HepG2 (cell line): ENCODE measurements around the gene KCTD6. TPM values are rescaled to one million over a fixed set of nuclear protein-coding genes. Genes with fewer than 3 reads are reported as not detected.

ENCODE experiments used
- ATF7 ChIP-seq, 2 experiments: fragments of 450-650 bp in 1 of 2; sonication (generic) in 1 of 2; formaldehyde crosslinking in 1 of 2; IDR thresholded peaks; 2 replicates each; pipeline versions ENCODE4 v1.4.0 to v1.6.1; 2016 to 2020; ENCODE audit warnings: antibody characterized with exemption in 1 of 2, mild to moderate bottlenecking in 1 of 2, missing genetic modification reagents in 1 of 2
- CBX1 ChIP-seq: IDR thresholded peaks from one replicate; pipeline ENCODE4 v1.6.1; 2016; ENCODE audit warnings: antibody characterized with exemption, low read depth
- CTCF ChIP-seq: sonication (generic); formaldehyde crosslinking; IDR thresholded peaks from 2 replicates; pipeline ENCODE4 v1.5.0; 2020; ENCODE audit warnings: mild to moderate bottlenecking, missing genetic modification reagents, moderate library complexity
- EEA1 ChIP-seq: sonication (generic); formaldehyde crosslinking; IDR thresholded peaks from 2 replicates; pipeline ENCODE4 v1.5.1; 2020; ENCODE audit warnings: mild to moderate bottlenecking, missing genetic modification reagents, borderline replicate concordance
- FOXO4 ChIP-seq: sonication (generic); formaldehyde crosslinking; conservative IDR thresholded peaks from 2 replicates; pipeline ENCODE4 v1.8.1; 2023; ENCODE audit warnings: missing genetic modification reagents
- HNRNPK ChIP-seq: fragments of 200-400 bp; formaldehyde crosslinking; IDR thresholded peaks from 2 replicates; pipeline ENCODE4 v1.6.1; 2018; ENCODE audit warnings: low read length, low read depth, moderate library complexity, mild to moderate bottlenecking; ENCODE audit not compliant: poor library complexity, severe bottlenecking
- HOXA5 ChIP-seq: sonication (generic); formaldehyde crosslinking; IDR thresholded peaks from 2 replicates; pipeline ENCODE4 v1.4.0; 2020; ENCODE audit warnings: missing genetic modification reagents
- KDM6A ChIP-seq: IDR thresholded peaks from 2 replicates; pipeline ENCODE4 v1.6.1; 2016; ENCODE audit warnings: low read depth
- MEIS2 ChIP-seq: sonication (generic); formaldehyde crosslinking; IDR thresholded peaks from 2 replicates; pipeline ENCODE4 v1.9.0; 2021; ENCODE audit warnings: mild to moderate bottlenecking, missing genetic modification reagents
- MYC ChIP-seq: sonication (generic); formaldehyde crosslinking; IDR thresholded peaks from 2 replicates; pipeline ENCODE4 v1.9.0; 2021; ENCODE audit warnings: missing genetic modification reagents, borderline replicate concordance
- NCOA2 ChIP-seq: sonication (generic); formaldehyde crosslinking; IDR thresholded peaks from 2 replicates; pipeline ENCODE4 v1.8.0; 2022; ENCODE audit warnings: inconsistent platforms
- NFE2L1 ChIP-seq: sonication (generic); formaldehyde crosslinking; IDR thresholded peaks from 2 replicates; pipeline ENCODE4 v1.4.0; 2020; ENCODE audit warnings: missing genetic modification reagents, mild to moderate bottlenecking, borderline replicate concordance
- NFKB2 ChIP-seq: sonication (generic); formaldehyde crosslinking; IDR thresholded peaks from 2 replicates; pipeline ENCODE4 v1.4.0; 2020; ENCODE audit warnings: missing genetic modification reagents, borderline replicate concordance
- PRMT3 ChIP-seq: sonication (generic); formaldehyde crosslinking; IDR thresholded peaks from 2 replicates; pipeline ENCODE4 v1.8.1; 2022; ENCODE audit warnings: low read depth, mild to moderate bottlenecking, moderate library complexity, missing genetic modification reagents, borderline replicate concordance
- REPIN1 ChIP-seq: sonication (generic); formaldehyde crosslinking; IDR thresholded peaks from 2 replicates; pipeline ENCODE4 v1.8.0; 2022; ENCODE audit warnings: missing genetic modification reagents, low read depth, mild to moderate bottlenecking, borderline replicate concordance
- SMYD3 ChIP-seq: sonication (generic); formaldehyde crosslinking; IDR thresholded peaks from 2 replicates; pipeline ENCODE4 v1.8.1; 2023; ENCODE audit warnings: mild to moderate bottlenecking, missing genetic modification reagents
- SP140L ChIP-seq: sonication (generic); formaldehyde crosslinking; IDR thresholded peaks from 2 replicates; pipeline ENCODE4 v1.4.0; 2020; ENCODE audit warnings: missing genetic modification reagents, borderline replicate concordance
- ZNF432 ChIP-seq: sonication (generic); formaldehyde crosslinking; IDR thresholded peaks from 2 replicates; pipeline ENCODE4 v1.5.0; 2020; ENCODE audit warnings: missing genetic modification reagents, mild to moderate bottlenecking, borderline replicate concordance
- ZNF460 ChIP-seq: sonication (generic); formaldehyde crosslinking; IDR thresholded peaks from 2 replicates; pipeline ENCODE4 v1.5.1; 2020; ENCODE audit warnings: missing genetic modification reagents, mild to moderate bottlenecking, borderline replicate concordance
- ZNF598 ChIP-seq: sonication (generic); formaldehyde crosslinking; IDR thresholded peaks from 2 replicates; pipeline ENCODE4 v1.5.1; 2020; ENCODE audit warnings: mild to moderate bottlenecking, missing genetic modification reagents, borderline replicate concordance
- ZNF737 ChIP-seq: sonication (generic); formaldehyde crosslinking; IDR thresholded peaks from 2 replicates; pipeline ENCODE4 v1.5.0; 2020; ENCODE audit warnings: missing genetic modification reagents, mild to moderate bottlenecking, borderline replicate concordance
- ZNF839 ChIP-seq: sonication (generic); formaldehyde crosslinking; IDR thresholded peaks from 2 replicates; pipeline ENCODE4 v1.4.0; 2020; ENCODE audit warnings: missing genetic modification reagents, mild to moderate bottlenecking, borderline replicate concordance
- polyA plus RNA-seq, 8 experiments: library from polyadenylated mRNA; depleted of rRNA in 3 of 8; stranded (reverse) in 7 of 8; unstranded in 1 of 8; fragments of >200 nt; fragmentation: Illumina TruSeq in 4 of 8; extraction: Trizol in 4 of 8; gene quantifications; 2 replicates each; pipeline versions ENCODE4 v1.2.1 to v1.2.3, GENCODE V29; 2011 to 2016; ENCODE audit warnings: low read depth in 4 of 8, missing spikeins in 1 of 8, mixed read lengths in 1 of 8; ENCODE audit not compliant: insufficient read depth in 1 of 8
- total RNA-seq, 5 experiments: library from RNA; depleted of rRNA; stranded (reverse); fragments of >200 nt; fragmentation: Illumina TruSeq; extraction: Trizol; gene quantifications; 2 replicates each; pipeline ENCODE4 v1.2.3, GENCODE V29; 2016; ENCODE audit warnings: low read depth in 1 of 5
- TF ChIP-seq, protein P1 (sequence below): sonication (generic); formaldehyde crosslinking; IDR thresholded peaks from 2 replicates; pipeline ENCODE4 v1.8.1; 2022; ENCODE audit warnings: mild to moderate bottlenecking, missing genetic modification reagents
- TF ChIP-seq, protein P2 (sequence below), 2 experiments: fragments of 450-650 bp in 1 of 2; sonication (generic) in 1 of 2; formaldehyde crosslinking; IDR thresholded peaks; 2 replicates each; pipeline versions ENCODE4 v1.5.0 to v1.8.0; 2020 to 2022; ENCODE audit warnings: mild to moderate bottlenecking in 1 of 2, missing genetic modification reagents in 1 of 2

The KCTD6 gene
- total and polyA plus RNA-seq, 2 of the 13 experiments (the other 11 are each of a cell fraction or from before 2014, with no cell fraction given), result 13.4 to 14.2 TPM

DNA sequence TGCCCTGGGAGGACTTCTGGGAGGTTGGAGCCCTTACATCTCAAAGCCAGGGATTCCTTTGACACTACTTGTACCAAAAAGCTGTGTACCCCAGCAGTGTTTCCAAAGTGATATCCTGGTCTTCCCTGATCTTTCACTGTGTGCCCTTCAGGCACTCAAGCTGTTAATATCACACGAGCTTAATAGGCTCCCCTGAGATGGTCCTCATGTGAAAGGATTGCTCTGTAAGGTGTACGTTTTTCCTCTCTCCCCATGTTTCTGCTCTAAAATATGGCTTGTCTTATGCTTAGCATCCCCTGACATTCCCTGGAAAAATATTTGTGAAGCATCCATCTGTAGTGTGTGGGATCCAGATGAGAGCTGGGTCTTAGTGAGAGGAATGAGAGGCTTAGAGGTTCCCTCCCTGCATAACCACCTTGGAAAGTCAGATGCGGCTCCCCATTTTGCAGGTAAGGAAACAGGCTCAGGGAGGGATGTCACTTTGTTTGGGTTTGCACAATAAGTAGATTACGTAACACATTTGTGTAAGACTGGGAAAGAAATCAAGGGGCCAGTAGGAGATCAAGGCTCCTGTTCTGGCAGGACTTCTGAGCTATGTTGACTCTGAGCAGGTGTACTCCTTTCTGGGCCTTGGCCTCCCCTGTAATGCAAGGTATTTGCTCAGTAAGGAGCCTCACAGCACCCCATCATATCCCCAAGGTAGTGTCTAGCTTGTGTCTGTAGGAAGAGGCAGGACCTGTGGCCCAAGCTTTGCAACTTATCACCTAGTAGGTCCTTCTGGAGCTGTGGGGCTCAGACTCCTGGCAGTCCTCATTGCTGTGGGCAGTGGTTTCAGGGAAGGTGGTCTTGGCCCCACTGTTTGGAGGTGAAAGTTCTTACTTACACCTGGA lies 45.8 kb downstream of the KCTD6 start (continued):
- no peak for TF ChIP-seq SP140L (CRISPR knock-in tag)
- TF ChIP-seq, protein P1, sequence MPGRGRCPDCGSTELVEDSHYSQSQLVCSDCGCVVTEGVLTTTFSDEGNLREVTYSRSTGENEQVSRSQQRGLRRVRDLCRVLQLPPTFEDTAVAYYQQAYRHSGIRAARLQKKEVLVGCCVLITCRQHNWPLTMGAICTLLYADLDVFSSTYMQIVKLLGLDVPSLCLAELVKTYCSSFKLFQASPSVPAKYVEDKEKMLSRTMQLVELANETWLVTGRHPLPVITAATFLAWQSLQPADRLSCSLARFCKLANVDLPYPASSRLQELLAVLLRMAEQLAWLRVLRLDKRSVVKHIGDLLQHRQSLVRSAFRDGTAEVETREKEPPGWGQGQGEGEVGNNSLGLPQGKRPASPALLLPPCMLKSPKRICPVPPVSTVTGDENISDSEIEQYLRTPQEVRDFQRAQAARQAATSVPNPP (CRISPR knock-in tag), result 0 out of 2 replicates have a peak, but pooled peaks have one; percentile 37
- no peak for TF ChIP-seq NFKB2 (CRISPR knock-in tag)
- 0 out of 2 replicates have a peak, but pooled peaks have one; percentile 3 for TF ChIP-seq CTCF (CRISPR knock-in tag)
- TF ChIP-seq ZNF737 (CRISPR knock-in tag), result no peak
- peak; percentile 31; the same call in 1 of the 2 replicates for TF ChIP-seq ATF7 (IDR thresholded peaks at IDR 0.05)
- no peak for TF ChIP-seq ATF7 (CRISPR knock-in tag; IDR thresholded peaks at IDR 0.05)
- TF ChIP-seq ZNF460 (CRISPR knock-in tag), result no peak
- no peak for TF ChIP-seq MEIS2 (CRISPR knock-in tag)
- no peak for TF ChIP-seq MYC (CRISPR knock-in tag)
- no peak for TF ChIP-seq ZNF598 (CRISPR knock-in tag)
- no peak for TF ChIP-seq NFE2L1 (CRISPR knock-in tag)
- no peak for TF ChIP-seq FOXO4 (CRISPR knock-in tag)
- TF ChIP-seq HOXA5 (CRISPR knock-in tag), result no peak
- TF ChIP-seq SMYD3 (CRISPR knock-in tag), result peak; percentile 91
- TF ChIP-seq ZNF839, result no peak
- no peak for TF ChIP-seq ZNF432 (CRISPR knock-in tag)
- no peak for TF ChIP-seq NCOA2 (CRISPR knock-in tag)
- TF ChIP-seq, protein P2, sequence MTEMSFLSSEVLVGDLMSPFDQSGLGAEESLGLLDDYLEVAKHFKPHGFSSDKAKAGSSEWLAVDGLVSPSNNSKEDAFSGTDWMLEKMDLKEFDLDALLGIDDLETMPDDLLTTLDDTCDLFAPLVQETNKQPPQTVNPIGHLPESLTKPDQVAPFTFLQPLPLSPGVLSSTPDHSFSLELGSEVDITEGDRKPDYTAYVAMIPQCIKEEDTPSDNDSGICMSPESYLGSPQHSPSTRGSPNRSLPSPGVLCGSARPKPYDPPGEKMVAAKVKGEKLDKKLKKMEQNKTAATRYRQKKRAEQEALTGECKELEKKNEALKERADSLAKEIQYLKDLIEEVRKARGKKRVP (CRISPR knock-in tag; IDR thresholded peaks at IDR 0.05), result peak in 1 of 2 experiments; percentile 38; a peak in 2 of 4 replicates
- no peak for TF ChIP-seq REPIN1 (CRISPR knock-in tag)
- TF ChIP-seq CBX1, result no peak
- no peak for TF ChIP-seq HNRNPK
- no peak for TF ChIP-seq EEA1 (CRISPR knock-in tag)
- TF ChIP-seq PRMT3 (CRISPR knock-in tag), result no peak
- TF ChIP-seq KDM6A, result no peak
